ENCODE data around the gene APOC4. TPM values are rescaled to one million over a fixed set of nuclear protein-coding genes. Genes with fewer than 3 reads are reported as not detected.

Gene APOC4
- total and polyA plus RNA-seq, 2 donors from 2014 or later: not detected

GRCh38 chr19:44930088-44930487, 11.9 kb upstream of the APOC4 start:
- FAIRE-seq (no peak), DNase-seq (no peak)
- no peak for TF ChIP-seq CTCF (IDR thresholded peaks at IDR 0.05; ENCODE audit: borderline replicate concordance, extremely low read depth, insufficient read depth)
- intact Hi-C loops (cut with DNase I): no loop called here
- H3K27ac ChIP-seq (ENCODE audit: low read depth in 2 of 2, low read length in 2 of 2): no peak overlapping the region
- H3K27me3 ChIP-seq (ENCODE audit: control insufficient read depth, insufficient read depth, low read length): no peaks in the 10 kb centered on the region
- H3K36me3 ChIP-seq (ENCODE audit: control insufficient read depth in 2 of 3, insufficient read depth in 3 of 3, low read length in 3 of 3): no peaks in the 10 kb centered on the region
- no peaks in the 10 kb centered on the region for H3K4me1 ChIP-seq (ENCODE audit: control insufficient read depth in 2 of 3, insufficient read depth in 2 of 3, low read depth in 1 of 3, low read length in 3 of 3)
- no peak overlapping the region for H3K4me3 ChIP-seq (ENCODE audit: low read length in 3 of 3)
- H3K9me3 ChIP-seq (ENCODE audit: control insufficient read depth in 2 of 3, insufficient read depth in 1 of 3, low read length in 3 of 3): no peaks in the 10 kb centered on the region
- no peak overlapping the region for H3K9ac ChIP-seq (ENCODE audit: low read length in 3 of 3)

GRCh38 chr19:44931541-44931940, 10.5 kb upstream of the APOC4 start:
- no peak overlapping the region for H3K9ac ChIP-seq (ENCODE audit: low read length in 3 of 3)
- no peak for FAIRE-seq
- no peak overlapping the region for H3K27ac ChIP-seq (ENCODE audit: low read depth in 2 of 2, low read length in 2 of 2)
- intact Hi-C loops (cut with DNase I): no loop called here
- H3K4me3 ChIP-seq (ENCODE audit: low read length in 3 of 3): no peak overlapping the region
- DNase-seq: no peak
- TF ChIP-seq CTCF (IDR thresholded peaks at IDR 0.05; ENCODE audit: borderline replicate concordance, extremely low read depth, insufficient read depth): no peak
- no peaks in the 10 kb centered on the region for H3K36me3 ChIP-seq (ENCODE audit: control insufficient read depth in 2 of 3, insufficient read depth in 3 of 3, low read length in 3 of 3)
- H3K4me1 ChIP-seq (ENCODE audit: control insufficient read depth in 2 of 3, insufficient read depth in 2 of 3, low read depth in 1 of 3, low read length in 3 of 3): peaks cover 0 to 2% (median 0%) of the 10 kb centered on the region in 3 donors
- H3K27me3 ChIP-seq (ENCODE audit: control insufficient read depth, insufficient read depth, low read length): no peaks in the 10 kb centered on the region
- H3K9me3 ChIP-seq (ENCODE audit: control insufficient read depth in 2 of 3, insufficient read depth in 1 of 3, low read length in 3 of 3): no peaks in the 10 kb centered on the region

GRCh38 chr19:44939668-44940067, 2.4 kb upstream of the APOC4 start:
- Histone ChIP-seq H3K9ac (ENCODE audit: low read length in 3 of 3) (no peak overlapping the region), H3K4me3 (ENCODE audit: low read length in 3 of 3) (no peak overlapping the region), H3K27ac (ENCODE audit: low read depth in 2 of 2, low read length in 2 of 2) (no peak overlapping the region), H3K4me1 (ENCODE audit: control insufficient read depth in 2 of 3, insufficient read depth in 2 of 3, low read depth in 1 of 3, low read length in 3 of 3) (peaks cover 0 to 2% (median 0%) of the 10 kb centered on the region in 3 donors), H3K36me3 (ENCODE audit: control insufficient read depth in 2 of 3, insufficient read depth in 3 of 3, low read length in 3 of 3) (no peaks in the 10 kb centered on the region), H3K9me3 (ENCODE audit: control insufficient read depth in 2 of 3, insufficient read depth in 1 of 3, low read length in 3 of 3) (no peaks in the 10 kb centered on the region), H3K27me3 (ENCODE audit: control insufficient read depth, insufficient read depth, low read length) (no peaks in the 10 kb centered on the region)
- FAIRE-seq: no peak
- intact Hi-C loops (cut with DNase I): no loop called here
- no peak for DNase-seq
- TF ChIP-seq CTCF (IDR thresholded peaks at IDR 0.05; ENCODE audit: borderline replicate concordance, extremely low read depth, insufficient read depth): no peak

- Histone ChIP-seq H3K9ac (ENCODE audit: low read length in 3 of 3) (no peak overlapping the region), H3K36me3 (ENCODE audit: control insufficient read depth in 2 of 3, insufficient read depth in 3 of 3, low read length in 3 of 3) (no peaks in the 10 kb centered on the region), H3K27ac (ENCODE audit: low read depth in 2 of 2, low read length in 2 of 2) (no peak overlapping the region), H3K4me1 (ENCODE audit: control insufficient read depth in 2 of 3, insufficient read depth in 2 of 3, low read depth in 1 of 3, low read length in 3 of 3) (no peaks in the 10 kb centered on the region), H3K9me3 (ENCODE audit: control insufficient read depth in 2 of 3, insufficient read depth in 1 of 3, low read length in 3 of 3) (no peaks in the 10 kb centered on the region), H3K4me3 (ENCODE audit: low read length in 3 of 3) (no peak overlapping the region), H3K27me3 (ENCODE audit: control insufficient read depth, insufficient read depth, low read length) (no peaks in the 10 kb centered on the region)
- no peak for TF ChIP-seq CTCF (IDR thresholded peaks at IDR 0.05; ENCODE audit: borderline replicate concordance, extremely low read depth, insufficient read depth)
- no peak for FAIRE-seq
- intact Hi-C loops (cut with DNase I): no loop called here
- DNase-seq: no peak
Measured at GRCh38 chr19:44943801-44944249, 1.8 kb downstream of the APOC4 start.

All from kidney (tissue), 14 donors.